GM18517 (cell line): ENCODE results near the gene PHLDA2.
A peak's percentile ranks its signal among the peaks of the same experiment; 100 is the strongest.

Experiments
- ATAC-seq: cut with Tn5 transposase; IDR thresholded peaks from one replicate; pipeline ENCODE4 v1.9.1; 2021; ENCODE audit warnings: mild to moderate bottlenecking, moderate library complexity; ENCODE audit not compliant: unreplicated experiment

PHLDA2 gene

GRCh38 chr11:2899080-2899783, 30.0 kb downstream of the PHLDA2 start:
- ATAC-seq: no peak

GRCh38 chr11:2898366-2899079, 30.7 kb downstream of the PHLDA2 start:
- no peak for ATAC-seq

- ATAC-seq: no peak
Observed at GRCh38 chr11:2897048-2897447, 32.2 kb downstream of the PHLDA2 start.

GRCh38 chr11:2896047-2896446, 33.2 kb downstream of the PHLDA2 start:
- ATAC-seq: no peak

GRCh38 chr11:2893935-2894334, 35.3 kb downstream of the PHLDA2 start:
- no peak for ATAC-seq

- ATAC-seq: no peak
Observed at GRCh38 chr11:2892967-2893528, 36.2 kb downstream of the PHLDA2 start.

- ATAC-seq: no peak
Observed at GRCh38 chr11:2892215-2892966, 36.8 kb downstream of the PHLDA2 start.

GRCh38 chr11:2891326-2892214, 37.6 kb downstream of the PHLDA2 start:
- ATAC-seq: no peak

- no peak for ATAC-seq
Observed at GRCh38 chr11:2890466-2891294, 38.5 kb downstream of the PHLDA2 start.

- no peak for ATAC-seq
Observed at GRCh38 chr11:2889362-2890273, 39.6 kb downstream of the PHLDA2 start.

GRCh38 chr11:2888266-2888968, 40.8 kb downstream of the PHLDA2 start:
- ATAC-seq: no peak

GRCh38 chr11:2887515-2888195, 41.6 kb downstream of the PHLDA2 start:
- no peak for ATAC-seq

- ATAC-seq: no peak
Observed at GRCh38 chr11:2886936-2887335, 42.3 kb downstream of the PHLDA2 start.

GRCh38 chr11:2886191-2886894, 42.9 kb downstream of the PHLDA2 start:
- ATAC-seq: no peak

GRCh38 chr11:2885678-2886081, 43.5 kb downstream of the PHLDA2 start, which contains the start of gene CDKN1C:
CDKN1C (minus strand) TSS chr11:2885775; CDS start chr11:2885456, 319 bp downstream.
- ATAC-seq: peak; percentile 43

GRCh38 chr11:2885017-2885677, 44.1 kb downstream of the PHLDA2 start:
- ATAC-seq: peak; percentile 7
